ENCODE results near the gene PROCA1.

Gene PROCA1

GRCh38 chr17:28693869-28694268 lies 17.8 kb downstream of the PROCA1 start:
- Histone ChIP-seq H3K9ac (ENCODE audit: low read depth, low read length) (no peak overlapping the region), H3K9me3 (ENCODE audit: insufficient read depth, low read depth, low read length) (no peaks in the 10 kb centered on the region), H3K4me1 (ENCODE audit: insufficient read depth, low read length) (no peaks in the 10 kb centered on the region), H3K27me3 (ENCODE audit: insufficient read depth, low read length) (no peaks in the 10 kb centered on the region), H3K4me3 (ENCODE audit: low read length) (no peak overlapping the region), H3K36me3 (ENCODE audit: insufficient read depth, low read depth, low read length) (peaks cover 91% of the 10 kb centered on the region), H3K27ac (ENCODE audit: low read length) (no peak overlapping the region)

GRCh38 chr17:28689011-28689410 lies 22.7 kb downstream of the PROCA1 start:
- H3K36me3 ChIP-seq (ENCODE audit: insufficient read depth, low read depth, low read length) = peaks cover 90% of the 10 kb centered on the region
- H3K9me3 ChIP-seq (ENCODE audit: insufficient read depth, low read depth, low read length) = no peaks in the 10 kb centered on the region
- H3K27ac ChIP-seq (ENCODE audit: low read length) = no peak overlapping the region
- H3K4me1 ChIP-seq (ENCODE audit: insufficient read depth, low read length) = no peaks in the 10 kb centered on the region
- no peak overlapping the region for H3K4me3 ChIP-seq (ENCODE audit: low read length)
- no peak overlapping the region for H3K9ac ChIP-seq (ENCODE audit: low read depth, low read length)
- no peaks in the 10 kb centered on the region for H3K27me3 ChIP-seq (ENCODE audit: insufficient read depth, low read length)

- no peak overlapping the region for H3K27ac ChIP-seq (ENCODE audit: low read length)
- peaks cover 89% of the 10 kb centered on the region for H3K36me3 ChIP-seq (ENCODE audit: insufficient read depth, low read depth, low read length)
Measured at GRCh38 chr17:28688481-28688880, 23.2 kb downstream of the PROCA1 start.

GRCh38 chr17:28686296-28686695 lies 25.4 kb downstream of the PROCA1 start:
- no peak overlapping the region for H3K4me3 ChIP-seq (ENCODE audit: low read length)
- H3K4me1 ChIP-seq (ENCODE audit: insufficient read depth, low read length) = no peaks in the 10 kb centered on the region
- no peaks in the 10 kb centered on the region for H3K27me3 ChIP-seq (ENCODE audit: insufficient read depth, low read length)
- no peak overlapping the region for H3K27ac ChIP-seq (ENCODE audit: low read length)
- H3K9me3 ChIP-seq (ENCODE audit: insufficient read depth, low read depth, low read length) = no peaks in the 10 kb centered on the region
- no peak overlapping the region for H3K9ac ChIP-seq (ENCODE audit: low read depth, low read length)
- peaks cover 99% of the 10 kb centered on the region for H3K36me3 ChIP-seq (ENCODE audit: insufficient read depth, low read depth, low read length)

More at GRCh38 chr17:28688481-28688880, 23.2 kb downstream of the PROCA1 start:
- no peaks in the 10 kb centered on the region for H3K9me3 ChIP-seq (ENCODE audit: insufficient read depth, low read depth, low read length)
- H3K4me1 ChIP-seq (ENCODE audit: insufficient read depth, low read length) = no peaks in the 10 kb centered on the region
- no peaks in the 10 kb centered on the region for H3K27me3 ChIP-seq (ENCODE audit: insufficient read depth, low read length)
- no peak overlapping the region for H3K9ac ChIP-seq (ENCODE audit: low read depth, low read length)
- H3K4me3 ChIP-seq (ENCODE audit: low read length) = no peak overlapping the region

- H3K4me1 ChIP-seq (ENCODE audit: insufficient read depth, low read length) = no peaks in the 10 kb centered on the region
- H3K27ac ChIP-seq (ENCODE audit: low read length) = no peak overlapping the region
- H3K36me3 ChIP-seq (ENCODE audit: insufficient read depth, low read depth, low read length) = peaks cover 99% of the 10 kb centered on the region
- no peaks in the 10 kb centered on the region for H3K9me3 ChIP-seq (ENCODE audit: insufficient read depth, low read depth, low read length)
- no peak overlapping the region for H3K9ac ChIP-seq (ENCODE audit: low read depth, low read length)
- H3K4me3 ChIP-seq (ENCODE audit: low read length) = no peak overlapping the region
- no peaks in the 10 kb centered on the region for H3K27me3 ChIP-seq (ENCODE audit: insufficient read depth, low read length)
Measured at GRCh38 chr17:28685366-28685765, 26.3 kb downstream of the PROCA1 start.

- H3K27ac ChIP-seq (ENCODE audit: low read length) = no peak overlapping the region
- H3K9me3 ChIP-seq (ENCODE audit: insufficient read depth, low read depth, low read length) = no peaks in the 10 kb centered on the region
- H3K4me3 ChIP-seq (ENCODE audit: low read length) = no peak overlapping the region
- H3K36me3 ChIP-seq (ENCODE audit: insufficient read depth, low read depth, low read length) = peaks cover 97% of the 10 kb centered on the region
- H3K9ac ChIP-seq (ENCODE audit: low read depth, low read length) = no peak overlapping the region
- H3K4me1 ChIP-seq (ENCODE audit: insufficient read depth, low read length) = no peaks in the 10 kb centered on the region
- H3K27me3 ChIP-seq (ENCODE audit: insufficient read depth, low read length) = no peaks in the 10 kb centered on the region
Measured at GRCh38 chr17:28684963-28685362, 26.7 kb downstream of the PROCA1 start.

GRCh38 chr17:28682655-28683054 lies 29.0 kb downstream of the PROCA1 start:
- Histone ChIP-seq H3K27me3 (ENCODE audit: insufficient read depth, low read length) (no peaks in the 10 kb centered on the region), H3K4me1 (ENCODE audit: insufficient read depth, low read length) (no peaks in the 10 kb centered on the region), H3K9me3 (ENCODE audit: insufficient read depth, low read depth, low read length) (no peaks in the 10 kb centered on the region), H3K36me3 (ENCODE audit: insufficient read depth, low read depth, low read length) (peaks cover 97% of the 10 kb centered on the region), H3K27ac (ENCODE audit: low read length) (no peak overlapping the region), H3K4me3 (ENCODE audit: low read length) (no peak overlapping the region), H3K9ac (ENCODE audit: low read depth, low read length) (no peak overlapping the region)

GRCh38 chr17:28675980-28676379 lies 35.7 kb downstream of the PROCA1 start:
- Histone ChIP-seq H3K27ac (ENCODE audit: low read length) (no peak overlapping the region), H3K36me3 (ENCODE audit: insufficient read depth, low read depth, low read length) (peaks cover 99% of the 10 kb centered on the region), H3K4me3 (ENCODE audit: low read length) (no peak overlapping the region), H3K9ac (ENCODE audit: low read depth, low read length) (no peak overlapping the region), H3K4me1 (ENCODE audit: insufficient read depth, low read length) (no peaks in the 10 kb centered on the region), H3K9me3 (ENCODE audit: insufficient read depth, low read depth, low read length) (no peaks in the 10 kb centered on the region), H3K27me3 (ENCODE audit: insufficient read depth, low read length) (no peaks in the 10 kb centered on the region)

- Histone ChIP-seq H3K4me1 (ENCODE audit: insufficient read depth, low read length) (no peaks in the 10 kb centered on the region), H3K27me3 (ENCODE audit: insufficient read depth, low read length) (no peaks in the 10 kb centered on the region), H3K27ac (ENCODE audit: low read length) (no peak overlapping the region), H3K9me3 (ENCODE audit: insufficient read depth, low read depth, low read length) (no peaks in the 10 kb centered on the region), H3K4me3 (ENCODE audit: low read length) (no peak overlapping the region), H3K36me3 (ENCODE audit: insufficient read depth, low read depth, low read length) (peaks cover 99% of the 10 kb centered on the region), H3K9ac (ENCODE audit: low read depth, low read length) (no peak overlapping the region)
Measured at GRCh38 chr17:28675490-28675889, 36.2 kb downstream of the PROCA1 start.

- H3K9ac ChIP-seq (ENCODE audit: low read depth, low read length) = no peak overlapping the region
- peaks cover 80% of the 10 kb centered on the region for H3K36me3 ChIP-seq (ENCODE audit: insufficient read depth, low read depth, low read length)
- H3K4me1 ChIP-seq (ENCODE audit: insufficient read depth, low read length) = no peaks in the 10 kb centered on the region
- no peak overlapping the region for H3K4me3 ChIP-seq (ENCODE audit: low read length)
- H3K27ac ChIP-seq (ENCODE audit: low read length) = no peak overlapping the region
- no peaks in the 10 kb centered on the region for H3K27me3 ChIP-seq (ENCODE audit: insufficient read depth, low read length)
- no peaks in the 10 kb centered on the region for H3K9me3 ChIP-seq (ENCODE audit: insufficient read depth, low read depth, low read length)
Measured at GRCh38 chr17:28669918-28670317, 41.8 kb downstream of the PROCA1 start.

- H3K36me3 ChIP-seq (ENCODE audit: insufficient read depth, low read depth, low read length) = peaks cover 61% of the 10 kb centered on the region
- H3K9me3 ChIP-seq (ENCODE audit: insufficient read depth, low read depth, low read length) = no peaks in the 10 kb centered on the region
- no peak overlapping the region for H3K27ac ChIP-seq (ENCODE audit: low read length)
- peaks cover 6% of the 10 kb centered on the region; the same call in 1 of the 2 replicates for H3K4me1 ChIP-seq (ENCODE audit: insufficient read depth, low read length)
- H3K9ac ChIP-seq (ENCODE audit: low read depth, low read length) = no peak overlapping the region; the same call in 1 of the 2 replicates
- no peaks in the 10 kb centered on the region for H3K27me3 ChIP-seq (ENCODE audit: insufficient read depth, low read length)
- H3K4me3 ChIP-seq (ENCODE audit: low read length) = no peak overlapping the region
Measured at GRCh38 chr17:28667870-28668269, 43.8 kb downstream of the PROCA1 start.

- H3K36me3 ChIP-seq (ENCODE audit: insufficient read depth, low read depth, low read length) = peaks cover 42% of the 10 kb centered on the region
- H3K27me3 ChIP-seq (ENCODE audit: insufficient read depth, low read length) = no peaks in the 10 kb centered on the region
- peaks cover 7% of the 10 kb centered on the region; the same call in 1 of the 2 replicates for H3K4me1 ChIP-seq (ENCODE audit: insufficient read depth, low read length)
- no peaks in the 10 kb centered on the region for H3K9me3 ChIP-seq (ENCODE audit: insufficient read depth, low read depth, low read length)
- H3K27ac ChIP-seq (ENCODE audit: low read length) = no peak overlapping the region
- H3K9ac ChIP-seq (ENCODE audit: low read depth, low read length) = no peak overlapping the region
- no peak overlapping the region for H3K4me3 ChIP-seq (ENCODE audit: low read length)
Measured at GRCh38 chr17:28665994-28666393, 45.7 kb downstream of the PROCA1 start.
